GM19035 (cell line): Measurements from ENCODE around the gene KRT17.
"Not testable (repeated sequence)": the region's sequence is repeated elsewhere in the genome, so short reads cannot be mapped to it uniquely, and the experiment has no call there.

Experiments used
- ATAC-seq: cut with Tn5 transposase; IDR thresholded peaks from one replicate; pipeline ENCODE4 v1.9.1; 2021; ENCODE audit not compliant: unreplicated experiment

KRT17 gene

DNA sequence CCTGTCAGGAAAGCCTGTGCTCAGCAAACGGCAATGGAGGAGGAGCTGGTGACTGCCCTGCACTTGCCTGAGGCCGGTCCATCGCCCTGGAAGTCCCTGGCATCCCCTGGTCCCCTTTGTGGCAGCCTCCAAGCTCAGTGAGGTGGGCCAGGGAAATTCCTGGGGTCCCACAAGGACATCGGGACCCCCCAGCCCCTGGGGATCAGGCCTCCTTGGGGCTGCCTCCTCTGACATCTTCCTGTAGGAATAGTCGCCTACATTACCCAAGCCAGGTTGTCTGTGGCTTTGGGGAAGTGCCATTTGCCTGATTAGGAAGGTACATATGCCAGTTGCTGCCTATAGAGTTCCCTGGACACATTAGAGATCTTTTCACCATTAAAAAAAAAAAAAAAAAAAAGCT, 45.4 kb downstream of the KRT17 start:
- ATAC-seq = no peak

GRCh38 chr17:41578538-41578937, 45.8 kb downstream of the KRT17 start:
- ATAC-seq = no peak

GRCh38 chr17:41576740-41577139, 47.6 kb downstream of the KRT17 start:
- not testable (repeated sequence) for ATAC-seq

DNA sequence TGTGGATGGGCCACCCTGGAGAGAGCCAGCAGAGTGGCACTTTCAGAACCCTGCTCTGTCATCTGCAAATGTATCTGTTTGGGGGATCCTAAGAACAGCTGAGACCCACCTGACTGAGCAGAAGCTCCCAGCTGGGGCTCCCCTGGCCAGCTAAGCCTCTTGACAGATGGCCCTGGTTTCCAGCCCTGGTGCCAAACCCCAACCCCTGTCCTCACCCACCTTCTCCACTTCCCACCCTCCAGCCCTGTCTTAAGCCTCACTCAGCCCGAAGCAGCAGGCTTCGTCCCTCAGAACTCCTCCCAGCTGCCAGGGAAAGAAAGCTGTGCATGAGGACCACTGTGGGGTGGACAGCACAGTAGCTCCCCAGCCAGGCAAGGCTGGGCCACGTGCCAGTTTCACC, 49.0 kb downstream of the KRT17 start:
- no peak for ATAC-seq

GRCh38 chr17:41571561-41572434, 52.6 kb downstream of the KRT17 start, which contains the start of gene KRT9:
Gene KRT9, minus strand, starts transcription at chr17:41572059. Its CDS starts 67 bp downstream, at chr17:41571992.
- no peak for ATAC-seq
